CD4-positive, alpha-beta T cell treated with Interleukin-21 for 1 hour (primary cell): ENCODE measurements around the gene SIT1.

Source experiments
- DNase-seq: peaks from one replicate; pipeline ENCODE4 v3.0.0-alpha.2; 2020

SIT1 gene

GRCh38 chr9:35682520-35683315 lies 32.0 kb upstream of the SIT1 start:
- no peak for DNase-seq

- no peak for DNase-seq
Observed at GRCh38 chr9:35682051-35682450, 31.3 kb upstream of the SIT1 start.

GRCh38 chr9:35681341-35682002 lies 30.7 kb upstream of the SIT1 start:
- no peak for DNase-seq

GRCh38 chr9:35680331-35681105 lies 29.8 kb upstream of the SIT1 start:
- DNase-seq = no peak

- DNase-seq = no peak
Observed at GRCh38 chr9:35679766-35680330, 29.1 kb upstream of the SIT1 start.

GRCh38 chr9:35679091-35679490 lies 28.4 kb upstream of the SIT1 start:
- no peak for DNase-seq

GRCh38 chr9:35675732-35676392 lies 25.1 kb upstream of the SIT1 start:
- no peak for DNase-seq

- DNase-seq = no peak
Observed at GRCh38 chr9:35675204-35675603, 24.5 kb upstream of the SIT1 start.

GRCh38 chr9:35674025-35674361 lies 23.3 kb upstream of the SIT1 start:
- DNase-seq = no peak

GRCh38 chr9:35673132-35674024 lies 22.6 kb upstream of the SIT1 start, which contains the start of gene CA9:
TSS of gene CA9 (plus strand) at chr9:35673928. CDS start at chr9:35673960, 32 bp downstream.
- DNase-seq = no peak

GRCh38 chr9:35669331-35670145 lies 18.8 kb upstream of the SIT1 start:
- DNase-seq = no peak

GRCh38 chr9:35667939-35668338 lies 17.2 kb upstream of the SIT1 start:
- no peak for DNase-seq

- no peak for DNase-seq
Observed at GRCh38 chr9:35666549-35666948, 15.8 kb upstream of the SIT1 start.

GRCh38 chr9:35666045-35666444 lies 15.3 kb upstream of the SIT1 start:
- DNase-seq = no peak

- no peak for DNase-seq
Observed at GRCh38 chr9:35665471-35665818, 14.7 kb upstream of the SIT1 start.

- peak; percentile 71 for DNase-seq
Observed at GRCh38 chr9:35664531-35665470, 14.1 kb upstream of the SIT1 start, which contains the start of gene ARHGEF39. TSS of gene ARHGEF39 (minus strand) at chr9:35665195. CDS start at chr9:35665169, 26 bp downstream.

- DNase-seq = no peak
Observed at GRCh38 chr9:35662437-35662836, 11.7 kb upstream of the SIT1 start.

- DNase-seq = peak; percentile 70
Observed at GRCh38 chr9:35661756-35662350, 11.1 kb upstream of the SIT1 start.

- no peak for DNase-seq
Observed at GRCh38 chr9:35660966-35661415, 10.3 kb upstream of the SIT1 start.
